ENCODE results near the gene ALG8.

- TF ChIP-seq EP300 (IDR thresholded peaks at IDR 0.05) (no peak), CTCF (IDR thresholded peaks at IDR 0.05) (no peak)
Observed at GRCh38 chr11:78060533-78060932, 78.9 kb downstream of the ALG8 start.

Data from suprapubic skin (tissue), 3 donors.